NK-92 (cell line): ENCODE data around the gene PRR5L.

Experiments used
- DNase-seq: peaks from one replicate; lab custom pipeline; 2025; ENCODE audit not compliant: unreplicated experiment; lab: John Stamatoyannopoulos, UW

Gene PRR5L

DNA sequence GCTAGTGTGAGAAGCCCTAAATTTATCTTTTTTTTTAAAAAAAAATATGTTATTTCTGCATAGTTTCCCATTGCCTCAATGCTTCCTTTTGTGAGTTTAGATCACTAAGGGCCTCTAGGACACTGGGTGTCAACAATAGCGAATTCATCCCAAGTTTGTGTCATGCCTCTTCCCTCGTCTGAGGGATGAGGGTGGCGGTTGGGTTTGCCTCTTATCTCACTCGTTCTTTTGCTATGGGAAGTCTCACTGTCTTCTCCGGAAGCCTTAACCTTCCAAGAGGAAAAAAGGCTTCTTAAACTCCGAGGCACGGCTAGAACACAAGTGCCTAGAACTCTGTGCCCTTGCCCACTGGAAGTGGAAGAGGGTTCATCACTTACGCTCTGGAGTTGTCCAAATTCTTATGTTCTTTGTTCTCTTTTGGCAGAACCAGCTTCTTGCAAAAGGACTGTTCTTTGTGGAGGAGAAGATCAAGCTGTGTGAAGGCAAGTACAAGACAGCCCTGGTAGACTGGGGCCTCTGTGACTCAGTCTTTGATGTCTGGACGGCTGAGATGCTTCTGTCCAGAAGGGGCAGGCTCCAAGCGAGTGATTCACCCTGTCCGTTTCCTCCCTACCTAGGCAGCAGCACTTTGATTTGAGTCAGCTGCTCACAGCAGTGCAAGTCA lies 135.5 kb downstream of the PRR5L start:
- DNase-seq: no peak

DNA sequence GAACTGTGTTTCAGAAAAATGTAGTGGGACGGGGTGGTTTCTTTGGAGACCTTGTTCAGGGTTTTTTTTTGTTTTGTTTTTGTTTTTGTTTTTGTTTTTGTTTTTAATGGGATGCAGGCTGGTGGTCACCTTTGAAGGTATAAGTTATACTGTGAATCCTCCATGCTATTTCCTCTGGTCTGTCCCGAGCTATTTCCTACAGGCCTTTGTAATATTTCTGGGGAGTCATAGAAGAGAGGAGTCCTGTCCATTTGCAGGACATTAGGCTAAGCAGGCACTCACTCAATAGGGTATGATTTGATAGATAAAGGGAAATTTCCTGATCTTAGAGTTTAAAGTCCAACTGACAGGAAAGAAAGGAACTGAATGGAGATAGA lies 136.0 kb downstream of the PRR5L start:
- DNase-seq: no peak

DNA sequence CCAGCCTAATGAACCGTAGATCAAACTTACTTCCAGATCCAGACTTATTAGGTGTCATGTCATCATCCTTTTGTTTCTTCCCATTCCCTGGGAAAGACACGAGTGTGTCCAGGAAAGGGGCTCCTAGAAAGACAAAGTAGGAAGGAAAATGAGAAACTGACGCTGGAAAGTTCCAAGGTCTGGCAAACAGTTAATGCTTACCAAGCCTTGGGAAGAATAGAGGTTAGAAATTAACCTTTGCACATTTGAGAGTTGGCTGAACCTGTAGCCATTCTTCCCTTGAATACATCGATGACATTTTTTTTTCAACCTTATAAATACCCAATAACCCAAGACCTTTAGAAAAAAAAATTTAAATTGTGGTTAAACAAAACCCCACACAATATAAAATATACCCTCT lies 136.7 kb downstream of the PRR5L start:
- DNase-seq: no peak

DNA sequence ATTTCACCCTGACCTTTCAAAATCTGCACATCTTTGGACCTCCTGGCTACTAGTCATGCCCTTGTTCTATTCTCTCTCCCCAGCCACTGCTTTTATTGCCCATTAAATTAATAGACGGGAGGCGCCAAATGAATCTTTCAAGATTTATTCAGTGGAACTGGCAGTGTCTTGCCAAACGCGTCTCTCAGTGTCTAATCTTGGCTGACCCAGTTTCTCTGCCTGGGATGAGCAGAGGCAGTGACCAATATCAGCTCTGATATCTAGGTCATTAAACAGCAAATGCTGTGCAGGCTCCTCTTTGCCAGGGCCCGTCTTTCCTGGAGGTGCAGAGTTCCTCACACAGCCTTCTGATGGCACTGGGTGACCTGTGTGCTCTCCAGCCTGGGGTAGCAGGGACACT lies 140.0 kb downstream of the PRR5L start:
- DNase-seq: no peak

DNA sequence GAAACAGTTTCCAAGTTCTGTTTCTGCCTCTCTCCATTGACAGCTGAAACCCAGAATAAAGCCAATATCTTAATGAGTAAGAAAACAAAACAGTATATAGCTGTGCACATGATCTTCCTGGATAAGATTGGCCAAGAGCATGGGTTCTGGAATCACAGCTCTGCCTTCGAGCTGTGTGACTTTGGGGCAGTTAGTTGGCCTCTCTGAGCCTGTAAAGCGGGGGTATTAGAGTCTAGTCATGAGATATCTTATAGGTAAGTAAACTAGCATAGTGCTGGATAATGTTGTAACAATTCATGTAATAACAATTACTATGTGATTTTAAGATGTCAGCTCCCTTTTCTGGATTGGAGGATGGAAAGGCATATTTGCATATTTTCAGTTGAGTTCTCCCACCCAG lies 140.5 kb downstream of the PRR5L start:
- no peak for DNase-seq

DNA sequence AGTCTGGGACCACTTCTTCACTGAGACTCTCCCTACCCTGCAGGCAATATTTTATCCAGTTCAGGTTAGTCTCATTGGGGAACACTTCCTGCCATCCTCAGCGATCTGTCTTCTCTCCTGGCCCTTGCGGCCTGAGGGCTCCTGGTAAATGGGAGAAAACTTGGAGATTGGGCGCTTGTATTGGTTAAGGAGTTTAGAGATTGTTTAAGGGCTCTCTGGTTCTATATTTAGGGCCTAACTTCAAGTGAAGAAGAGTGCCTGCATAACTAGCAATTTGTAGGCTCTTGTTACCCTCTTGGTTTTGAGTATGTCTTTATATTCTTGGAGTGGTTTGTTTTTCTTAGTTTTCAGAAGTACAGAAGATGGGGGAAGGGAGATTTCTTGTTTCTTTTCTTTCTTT lies 141.3 kb downstream of the PRR5L start:
- DNase-seq: no peak

DNA sequence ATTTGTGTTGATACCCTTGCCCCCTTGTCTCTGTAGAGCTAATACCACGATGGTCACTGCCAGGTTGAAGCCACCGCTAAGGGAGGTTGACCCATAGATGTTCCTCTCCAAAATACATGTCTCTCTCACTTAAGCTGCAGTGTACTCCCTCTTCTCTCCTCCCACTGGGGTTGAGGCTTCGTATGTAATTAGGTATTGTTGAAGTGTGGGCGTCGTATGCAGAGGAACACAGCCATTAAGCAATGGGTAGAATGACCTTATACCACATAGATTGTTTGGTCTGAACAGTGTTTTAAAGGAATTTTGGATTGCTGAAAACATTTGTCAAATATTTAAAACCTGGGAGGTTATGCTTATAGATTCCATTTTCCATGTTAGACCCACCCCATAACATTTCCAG lies 142.0 kb downstream of the PRR5L start:
- DNase-seq: no peak

DNA sequence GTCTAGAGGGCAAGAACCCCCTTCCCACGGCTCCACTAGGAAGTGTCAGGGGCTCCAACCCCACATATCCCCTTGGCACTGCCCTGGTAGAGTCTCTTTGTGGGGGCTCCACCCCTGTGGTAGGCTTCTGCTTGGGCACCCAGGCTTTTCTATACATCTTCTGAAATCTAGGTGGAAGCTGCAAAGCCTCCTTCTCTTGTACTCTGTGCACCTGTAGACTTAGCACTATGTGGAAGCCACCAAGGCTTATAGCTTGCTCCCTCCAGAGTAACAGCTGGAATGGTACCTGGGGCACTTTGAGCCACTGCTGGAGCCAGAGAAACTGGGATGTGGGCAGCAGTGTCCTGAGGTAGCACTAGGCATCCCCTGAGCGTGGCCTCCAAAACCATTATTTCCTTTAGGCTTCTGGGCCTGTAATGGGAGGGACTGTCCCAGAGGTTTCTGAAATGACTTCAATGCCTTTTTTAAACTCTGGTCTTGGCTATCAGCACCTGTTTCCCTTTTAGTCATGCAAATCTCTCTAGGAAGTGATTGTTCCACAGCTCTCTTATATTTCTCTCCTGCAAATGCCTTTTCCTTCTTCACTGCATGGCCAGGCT lies 145.6 kb downstream of the PRR5L start:
- DNase-seq: no peak

DNA sequence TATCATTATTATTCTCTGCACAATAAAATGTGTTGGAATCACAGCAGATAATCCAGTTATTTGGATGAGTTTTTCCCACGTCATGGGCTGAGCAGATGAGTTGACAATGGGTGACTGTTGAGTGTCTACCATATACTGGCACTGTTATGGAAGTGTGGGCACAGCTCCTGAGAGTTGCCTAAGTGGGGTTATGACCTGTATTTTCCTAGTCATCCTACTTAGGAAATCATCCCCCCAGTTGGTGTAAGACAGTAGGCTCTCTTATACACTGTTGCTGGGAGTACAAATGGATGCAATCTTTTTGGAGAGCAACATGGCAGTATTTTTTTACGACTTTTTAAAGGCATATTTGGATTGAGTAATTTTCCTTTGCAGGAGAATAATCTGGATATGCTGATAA lies 147.6 kb downstream of the PRR5L start:
- DNase-seq: no peak

DNA sequence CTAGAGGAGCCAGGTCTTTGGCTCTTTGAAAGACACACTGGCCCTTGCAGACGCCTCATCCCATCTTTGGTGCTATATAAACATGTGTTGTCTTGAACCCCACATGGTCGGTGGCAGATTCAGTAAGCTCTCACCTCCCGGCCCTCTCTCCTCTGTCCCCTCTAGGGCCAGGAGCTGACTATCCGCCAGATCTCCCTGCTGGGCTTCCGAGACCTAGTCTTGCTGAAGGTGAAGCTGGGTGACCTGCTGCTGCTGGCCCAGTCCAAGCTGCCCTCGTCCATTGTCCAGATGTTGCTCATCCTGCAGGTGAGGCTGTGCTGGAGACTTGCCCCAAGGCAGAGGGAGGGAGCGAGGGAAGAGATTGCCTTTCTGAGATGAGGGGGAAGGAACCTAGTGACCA lies 150.0 kb downstream of the PRR5L start:
- no peak for DNase-seq

DNA sequence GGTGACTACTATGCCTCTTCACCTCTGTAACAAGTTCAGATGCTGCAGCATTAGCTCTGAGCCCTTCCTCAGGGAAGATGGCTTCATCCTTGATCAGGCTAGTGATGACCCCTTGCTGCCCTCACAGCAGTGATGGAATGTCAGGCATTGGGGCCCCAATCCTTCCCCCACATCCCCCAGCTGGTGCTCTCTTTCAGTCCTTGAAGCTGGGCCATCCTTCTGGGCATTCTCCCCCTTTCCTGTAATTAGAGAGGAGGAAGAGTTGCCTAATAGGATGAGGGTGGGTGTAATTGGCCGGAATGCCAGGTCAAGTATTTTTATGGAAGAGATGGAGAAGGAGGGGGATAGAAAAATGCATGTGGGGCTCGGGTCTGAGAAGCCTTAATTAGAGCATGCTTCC lies 151.4 kb downstream of the PRR5L start:
- DNase-seq: no peak

DNA sequence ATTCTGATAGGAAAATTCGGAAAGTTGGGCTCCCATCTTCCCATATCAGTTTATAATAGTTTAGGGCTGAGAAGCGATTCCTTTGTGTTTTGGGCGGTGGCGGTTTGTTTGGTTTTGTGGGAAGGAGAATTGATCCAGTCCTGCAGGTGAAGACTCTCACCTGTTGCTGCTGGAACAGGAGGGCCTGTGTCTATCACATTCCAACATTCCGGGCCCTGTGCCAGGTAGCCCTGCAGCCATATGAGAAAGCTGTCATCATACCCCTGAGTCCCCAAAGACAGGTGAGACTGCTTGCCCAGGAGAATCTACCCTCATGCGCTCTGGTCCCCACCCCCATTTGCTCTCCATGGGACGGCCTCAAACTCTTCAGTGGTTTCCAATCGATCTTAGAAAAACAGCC lies 151.9 kb downstream of the PRR5L start:
- DNase-seq: no peak

DNA sequence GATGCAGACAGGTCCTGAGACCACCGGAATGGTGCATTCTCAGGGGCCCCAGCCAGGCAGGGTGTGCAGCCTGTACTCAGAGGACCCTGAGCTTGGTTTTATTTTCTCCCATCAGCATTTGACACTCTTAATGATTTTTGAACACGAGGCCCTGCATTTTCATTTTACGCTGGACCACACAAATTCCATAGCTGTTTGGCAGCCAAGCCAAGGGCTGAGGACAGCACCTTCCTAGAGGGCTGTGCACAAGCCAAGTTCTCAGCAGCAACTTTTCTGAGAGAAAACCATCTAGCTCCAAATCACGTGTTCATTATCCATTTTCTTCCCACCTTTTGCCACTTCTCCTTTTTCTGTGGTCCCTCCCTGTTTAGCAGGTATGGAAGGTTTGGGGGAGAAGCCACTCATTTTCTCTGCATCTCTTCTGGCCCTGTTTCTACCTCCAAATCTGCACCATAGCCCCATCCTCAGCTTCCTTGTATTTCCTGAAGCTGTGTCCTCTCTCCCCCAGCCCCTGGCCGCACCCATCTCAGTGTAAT lies 153.5 kb downstream of the PRR5L start:
- no peak for DNase-seq

DNA sequence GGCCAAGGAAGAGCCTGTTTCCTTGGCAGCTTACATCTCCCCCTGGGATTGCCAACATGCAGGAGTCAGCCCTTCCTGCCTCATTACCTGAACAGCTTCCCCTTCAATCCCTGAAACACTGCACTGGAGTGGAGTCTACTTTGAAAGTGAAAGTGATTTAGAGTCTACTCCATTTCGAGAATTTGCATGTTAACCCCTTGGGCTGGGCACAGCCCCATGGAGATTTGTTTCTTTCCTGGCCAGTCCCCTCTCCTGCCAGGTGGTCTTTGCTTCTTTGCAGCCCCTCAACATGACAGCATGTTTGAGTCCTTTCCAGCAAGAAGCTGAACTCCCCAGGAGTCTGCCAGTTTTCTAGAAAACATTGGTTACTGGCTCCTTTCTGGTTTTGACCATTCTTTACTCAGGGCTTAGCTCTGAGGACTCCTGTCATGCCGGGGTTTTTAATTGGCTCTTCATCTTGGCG lies 154.1 kb downstream of the PRR5L start:
- no peak for DNase-seq

DNA sequence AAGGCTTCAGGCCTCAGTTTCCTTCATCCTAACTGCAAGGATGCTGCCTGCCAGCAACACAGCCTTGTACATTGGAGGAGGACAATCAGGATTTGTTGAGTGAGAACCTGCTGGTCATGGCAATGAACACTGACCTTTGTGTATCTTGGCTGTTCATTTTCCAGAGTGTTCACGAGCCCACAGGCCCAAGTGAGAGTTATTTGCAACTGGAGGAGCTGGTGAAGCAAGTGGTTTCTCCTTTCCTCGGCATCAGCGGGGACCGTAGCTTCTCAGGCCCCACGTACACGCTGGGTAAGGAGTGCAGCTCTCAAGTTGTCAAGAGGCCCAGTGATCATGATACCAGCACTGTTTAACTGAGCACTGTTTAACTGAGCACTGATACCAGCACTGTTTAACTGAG lies 155.0 kb downstream of the PRR5L start:
- no peak for DNase-seq

DNA sequence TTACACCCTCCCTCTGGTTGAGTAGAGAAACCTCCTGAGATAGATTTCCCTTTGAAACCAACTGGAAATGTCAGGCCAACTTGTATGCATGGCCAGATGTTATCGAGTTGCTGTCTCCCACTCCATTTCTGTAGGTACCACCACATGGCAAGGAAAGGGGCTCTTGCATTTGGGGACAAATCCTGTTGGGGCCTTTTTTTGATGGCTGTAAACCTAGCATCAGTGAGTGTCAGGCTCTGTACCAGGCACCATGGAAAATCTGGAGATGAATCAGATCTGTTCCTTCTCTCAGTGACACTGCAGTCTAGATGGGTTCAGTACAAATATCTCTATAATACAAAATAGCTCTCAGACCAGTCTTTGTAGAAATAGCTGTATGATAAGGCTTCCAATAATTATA lies 155.6 kb downstream of the PRR5L start:
- no peak for DNase-seq

DNA sequence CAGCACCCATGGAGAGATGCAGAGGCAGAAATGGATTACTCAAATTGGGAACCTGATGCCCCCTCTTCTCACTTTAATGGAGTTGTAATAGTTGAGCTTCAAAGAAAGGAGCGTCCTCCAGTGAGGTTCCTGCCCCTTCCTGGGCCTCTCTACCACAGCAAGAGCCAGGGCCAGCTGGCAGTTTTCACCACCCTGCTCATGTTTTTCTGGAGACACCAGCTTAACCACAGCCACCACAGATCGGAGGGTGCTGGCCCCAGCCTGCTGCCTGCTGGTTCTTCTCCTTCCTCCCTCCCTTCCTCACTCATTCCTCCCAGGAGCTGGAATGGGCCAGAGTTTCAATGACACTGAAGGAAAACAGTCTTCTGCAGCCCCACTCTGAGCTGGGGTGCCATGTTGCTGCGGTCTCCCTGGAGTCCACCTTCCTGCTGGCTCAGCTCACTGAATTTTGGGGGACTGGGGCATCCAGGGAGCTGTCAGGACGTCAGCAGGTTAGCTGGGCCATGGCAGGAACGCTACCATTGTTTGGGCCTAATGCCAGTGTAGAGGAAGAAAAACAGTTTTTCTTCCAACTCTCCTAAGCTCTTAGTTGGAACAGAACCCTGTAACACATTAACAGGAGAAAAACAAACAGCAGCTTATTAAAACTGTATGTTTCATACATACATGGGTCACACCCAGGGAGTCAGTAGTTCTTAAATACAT lies 156.3 kb downstream of the PRR5L start:
- no peak for DNase-seq

DNA sequence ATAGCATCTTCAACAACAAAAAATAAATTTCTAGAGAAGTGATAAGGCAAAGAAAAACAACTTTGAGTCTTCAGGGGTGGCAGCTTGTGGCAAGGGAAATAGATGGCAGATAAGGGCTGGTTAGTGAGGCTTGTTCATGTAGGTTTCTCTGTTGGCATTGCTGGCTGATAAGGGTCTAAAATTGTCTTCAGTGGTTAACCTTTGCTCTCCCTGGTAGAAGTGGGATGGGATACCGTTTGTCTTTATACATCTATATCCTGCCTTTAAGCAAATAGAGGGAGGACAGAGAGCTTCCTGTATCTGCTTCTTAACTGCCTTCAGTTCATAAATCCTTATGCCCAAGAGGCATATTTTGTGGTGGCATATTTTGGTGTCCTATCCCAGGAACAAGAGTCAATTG lies 156.9 kb downstream of the PRR5L start:
- DNase-seq: no peak

DNA sequence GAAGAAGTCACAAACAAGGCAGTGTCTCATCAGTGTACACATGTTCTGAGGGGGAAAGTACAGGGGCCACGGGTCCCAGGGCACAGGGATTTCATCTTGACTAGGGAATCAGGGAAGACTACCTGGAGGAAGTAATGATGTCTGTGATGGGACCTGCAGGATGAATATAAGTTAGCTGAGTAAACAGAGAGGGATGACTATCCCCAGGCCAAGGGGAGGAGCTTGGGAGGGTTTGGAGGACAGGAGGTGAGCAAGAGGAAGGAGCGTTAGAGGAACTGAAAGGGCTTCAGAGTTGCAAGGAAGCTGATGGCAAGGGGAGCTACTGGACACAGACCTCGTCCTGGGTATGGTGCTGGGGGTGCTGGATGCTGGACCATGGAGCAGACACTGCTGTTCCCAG lies 157.6 kb downstream of the PRR5L start:
- DNase-seq: no peak

DNA sequence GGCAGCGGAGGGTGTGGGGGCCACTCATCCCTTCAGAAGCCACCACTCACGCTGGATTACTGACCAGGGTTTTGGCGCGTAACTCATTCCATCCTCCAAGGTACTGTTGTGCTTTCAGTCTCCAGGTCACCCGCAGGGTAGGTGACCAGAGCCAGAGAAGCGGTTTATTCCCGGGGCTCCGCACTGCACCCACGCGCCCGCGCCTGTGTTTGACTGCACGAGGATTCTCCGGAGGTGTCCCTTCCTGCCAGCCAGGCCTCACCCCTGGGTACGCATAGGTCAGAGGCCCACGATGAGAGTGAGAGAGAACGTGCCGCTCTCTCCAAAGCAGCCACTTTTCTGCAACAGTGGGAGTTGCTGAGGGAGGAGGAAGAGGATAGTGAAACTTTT lies 158.5 kb downstream of the PRR5L start:
- no peak for DNase-seq

DNA sequence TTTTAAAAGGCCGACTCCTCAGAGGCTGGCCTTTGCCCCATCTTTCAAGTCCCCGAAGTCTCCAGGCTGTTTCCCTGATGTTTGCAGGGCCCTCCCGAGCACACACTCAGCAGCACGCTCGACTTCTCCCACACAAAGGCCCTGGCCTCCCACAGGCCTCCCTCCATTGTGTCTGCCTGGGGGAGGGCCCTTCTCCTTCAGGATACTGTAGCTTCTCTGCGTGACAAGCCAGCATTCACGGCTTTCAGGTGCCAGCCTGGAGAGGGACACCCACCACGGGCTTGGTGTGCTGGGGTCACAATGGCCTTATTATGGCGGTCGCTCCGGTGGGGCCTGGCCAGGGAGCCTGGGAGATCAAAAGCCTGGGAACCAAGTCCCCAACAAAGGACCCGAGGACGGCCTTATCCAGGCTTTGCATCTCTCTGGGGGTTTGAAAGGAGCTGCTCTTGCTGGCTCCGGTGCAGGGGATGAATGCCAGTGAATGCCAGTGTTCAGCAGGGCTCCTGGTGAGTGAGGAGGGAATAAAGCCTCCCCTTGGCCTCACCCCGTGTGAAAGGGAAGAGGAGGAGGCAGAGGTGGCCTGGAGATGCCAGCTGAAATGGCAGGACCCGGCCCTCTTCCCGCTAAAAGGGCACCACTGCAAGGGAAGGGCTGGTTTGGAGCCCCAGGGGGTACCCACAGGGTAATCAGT lies 159.0 kb downstream of the PRR5L start:
- no peak for DNase-seq

DNA sequence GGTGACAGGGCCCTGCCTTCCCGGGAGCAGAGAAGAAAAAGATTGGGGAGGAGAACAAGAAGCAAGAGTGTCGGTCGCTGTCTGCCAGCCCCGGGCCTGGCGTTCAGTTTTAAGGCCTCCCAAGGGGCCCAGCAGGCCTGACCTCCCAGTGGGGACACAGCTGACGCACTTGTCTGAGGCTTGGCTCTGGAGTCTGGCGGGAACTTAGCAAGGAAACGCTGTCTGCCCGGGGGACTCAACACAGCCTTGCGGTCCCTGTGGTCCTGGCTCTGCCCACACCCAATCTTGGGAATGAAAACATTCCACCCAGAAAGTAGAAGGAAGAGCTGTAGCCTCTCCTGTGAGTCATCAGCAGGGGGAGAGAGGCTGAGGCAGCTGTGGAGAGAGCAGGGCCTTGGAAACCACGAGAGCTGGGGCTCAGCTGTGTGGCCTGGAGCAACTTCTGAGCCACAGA lies 159.6 kb downstream of the PRR5L start:
- DNase-seq: no peak
